ENCODE results near the gene IQGAP1.
"Not testable (repeated sequence)": the region's sequence is repeated elsewhere in the genome, so short reads cannot be mapped to it uniquely, and the experiment has no call there.

Gene IQGAP1

GRCh38 chr15:90379263-90379662, 8.8 kb upstream of the IQGAP1 start:
- DNase-seq = no peak

GRCh38 chr15:90381515-90381914, 6.5 kb upstream of the IQGAP1 start:
- no peak for DNase-seq

- DNase-seq = no peak
Measured at GRCh38 chr15:90382320-90382719, 5.7 kb upstream of the IQGAP1 start.

GRCh38 chr15:90386221-90386620, 1.8 kb upstream of the IQGAP1 start:
- no peak for DNase-seq

- DNase-seq = peak; percentile 51
Measured at GRCh38 chr15:90388462-90389380, 679 bp downstream of the IQGAP1 start.

GRCh38 chr15:90389513-90389912, 1.5 kb downstream of the IQGAP1 start:
- DNase-seq = no peak

- no peak for DNase-seq
Measured at GRCh38 chr15:90393040-90393439, 5.0 kb downstream of the IQGAP1 start.

GRCh38 chr15:90394074-90394473, 6.0 kb downstream of the IQGAP1 start:
- DNase-seq = no peak

GRCh38 chr15:90394748-90395442, 6.9 kb downstream of the IQGAP1 start:
- DNase-seq = no peak

GRCh38 chr15:90396321-90396720, 8.3 kb downstream of the IQGAP1 start:
- no peak for DNase-seq

GRCh38 chr15:90400005-90400758, 12.1 kb downstream of the IQGAP1 start:
- DNase-seq = no peak

GRCh38 chr15:90400759-90401314, 12.8 kb downstream of the IQGAP1 start:
- peak; percentile 94 for DNase-seq

- DNase-seq = no peak
Measured at GRCh38 chr15:90401495-90401894, 13.5 kb downstream of the IQGAP1 start.

GRCh38 chr15:90402223-90402622, 14.2 kb downstream of the IQGAP1 start:
- DNase-seq = no peak

GRCh38 chr15:90402767-90403166, 14.7 kb downstream of the IQGAP1 start:
- no peak for DNase-seq

- no peak for DNase-seq
Measured at GRCh38 chr15:90405055-90405607, 17.1 kb downstream of the IQGAP1 start.

GRCh38 chr15:90407336-90407735, 19.3 kb downstream of the IQGAP1 start:
- DNase-seq = no peak

- peak; percentile 71 for DNase-seq
Measured at GRCh38 chr15:90407871-90408317, 19.9 kb downstream of the IQGAP1 start.

- no peak for DNase-seq
Measured at GRCh38 chr15:90408657-90409056, 20.6 kb downstream of the IQGAP1 start.

GRCh38 chr15:90409587-90409986, 21.5 kb downstream of the IQGAP1 start:
- not testable (repeated sequence) for DNase-seq

- DNase-seq = not testable (repeated sequence)
Measured at GRCh38 chr15:90410316-90410715, 22.3 kb downstream of the IQGAP1 start.

GRCh38 chr15:90411176-90411575, 23.1 kb downstream of the IQGAP1 start:
- DNase-seq = no peak
